ENCODE data around the gene GNB4.

Gene GNB4

DNA sequence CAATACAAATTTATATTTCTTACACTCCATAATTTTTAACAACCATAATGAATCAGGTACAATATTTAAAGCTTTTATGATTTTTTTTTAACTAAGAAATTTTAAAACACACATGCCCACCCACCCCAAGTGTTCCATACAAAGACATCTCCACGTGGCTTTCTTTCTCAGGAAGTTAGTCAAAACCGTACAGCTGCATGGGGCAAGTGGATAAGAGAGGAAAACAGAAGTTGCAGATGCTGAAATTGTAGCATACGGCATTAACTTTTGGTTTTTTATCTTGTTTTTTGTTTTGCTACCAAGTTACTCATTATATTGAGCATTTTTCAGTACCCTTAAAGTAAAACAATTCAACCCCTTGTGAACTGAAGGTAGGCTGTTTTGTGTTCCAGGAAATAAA, 14.8 kb downstream of the GNB4 start:
- Histone ChIP-seq H3K27me3 (ENCODE audit: control insufficient read depth, insufficient read depth, low read length) (no peaks in the 10 kb centered on the region), H3K9me3 (ENCODE audit: control insufficient read depth, low read depth, low read length) (no peaks in the 10 kb centered on the region), H3K36me3 (ENCODE audit: control insufficient read depth, low read depth, low read length) (no peaks in the 10 kb centered on the region), H3K27ac (ENCODE audit: low read length) (no peak overlapping the region), H3K4me1 (ENCODE audit: control insufficient read depth, low read depth, low read length) (peaks cover 14% of the 10 kb centered on the region), H3K4me3 (ENCODE audit: low read length) (no peak overlapping the region), H3K9ac (ENCODE audit: low read length) (no peak overlapping the region)

- H3K27ac ChIP-seq (ENCODE audit: low read length): no peak overlapping the region
Measured at GRCh38 chr3:179432451-179432850, 18.8 kb downstream of the GNB4 start.

GRCh38 chr3:179432021-179432420, 19.2 kb downstream of the GNB4 start:
- H3K4me1 ChIP-seq (ENCODE audit: control insufficient read depth, low read depth, low read length): no peaks in the 10 kb centered on the region
- H3K36me3 ChIP-seq (ENCODE audit: control insufficient read depth, low read depth, low read length): no peaks in the 10 kb centered on the region
- H3K27me3 ChIP-seq (ENCODE audit: control insufficient read depth, insufficient read depth, low read length): no peaks in the 10 kb centered on the region
- no peak overlapping the region for H3K9ac ChIP-seq (ENCODE audit: low read length)
- no peaks in the 10 kb centered on the region for H3K9me3 ChIP-seq (ENCODE audit: control insufficient read depth, low read depth, low read length)
- no peak overlapping the region for H3K27ac ChIP-seq (ENCODE audit: low read length)
- H3K4me3 ChIP-seq (ENCODE audit: low read length): no peak overlapping the region

More at GRCh38 chr3:179432451-179432850, 18.8 kb downstream of the GNB4 start:
- Histone ChIP-seq H3K27me3 (ENCODE audit: control insufficient read depth, insufficient read depth, low read length) (no peaks in the 10 kb centered on the region), H3K36me3 (ENCODE audit: control insufficient read depth, low read depth, low read length) (no peaks in the 10 kb centered on the region), H3K9ac (ENCODE audit: low read length) (no peak overlapping the region), H3K4me1 (ENCODE audit: control insufficient read depth, low read depth, low read length) (no peaks in the 10 kb centered on the region), H3K4me3 (ENCODE audit: low read length) (no peak overlapping the region), H3K9me3 (ENCODE audit: control insufficient read depth, low read depth, low read length) (no peaks in the 10 kb centered on the region)

DNA sequence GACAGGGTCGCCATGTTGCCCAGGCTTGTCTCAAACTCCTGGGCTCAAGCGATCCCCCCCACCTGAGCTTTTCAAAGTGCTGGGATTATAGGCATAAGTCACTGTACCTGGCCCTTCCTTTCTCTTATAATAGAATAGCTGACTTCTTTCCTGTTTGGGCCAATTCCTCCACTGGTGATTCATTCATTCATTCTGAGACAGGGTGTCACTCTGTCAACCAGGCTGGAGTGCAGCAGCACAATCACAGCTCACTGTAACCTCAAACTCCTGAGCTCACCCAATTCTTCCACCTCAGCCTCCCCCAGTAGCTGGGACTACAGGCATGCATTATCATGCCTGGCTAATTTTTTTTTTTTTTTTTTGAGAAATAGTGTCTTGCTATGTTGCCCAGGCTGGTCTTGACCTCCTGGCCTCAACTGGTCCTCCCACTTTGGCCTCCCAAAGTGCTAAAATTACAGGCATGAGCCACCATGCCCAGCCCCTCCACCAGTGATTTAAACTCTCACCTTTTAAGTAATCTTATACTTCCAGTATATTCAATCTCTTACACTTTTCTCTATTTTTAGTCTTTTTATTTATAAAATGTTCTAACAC, 20.9 kb downstream of the GNB4 start:
- H3K4me3 ChIP-seq (ENCODE audit: low read length): no peak overlapping the region
- no peaks in the 10 kb centered on the region for H3K9me3 ChIP-seq (ENCODE audit: control insufficient read depth, low read depth, low read length)
- H3K27me3 ChIP-seq (ENCODE audit: control insufficient read depth, insufficient read depth, low read length): no peaks in the 10 kb centered on the region
- H3K27ac ChIP-seq (ENCODE audit: low read length): no peak overlapping the region
- H3K9ac ChIP-seq (ENCODE audit: low read length): no peak overlapping the region
- no peaks in the 10 kb centered on the region for H3K36me3 ChIP-seq (ENCODE audit: control insufficient read depth, low read depth, low read length)
- no peaks in the 10 kb centered on the region for H3K4me1 ChIP-seq (ENCODE audit: control insufficient read depth, low read depth, low read length)

DNA sequence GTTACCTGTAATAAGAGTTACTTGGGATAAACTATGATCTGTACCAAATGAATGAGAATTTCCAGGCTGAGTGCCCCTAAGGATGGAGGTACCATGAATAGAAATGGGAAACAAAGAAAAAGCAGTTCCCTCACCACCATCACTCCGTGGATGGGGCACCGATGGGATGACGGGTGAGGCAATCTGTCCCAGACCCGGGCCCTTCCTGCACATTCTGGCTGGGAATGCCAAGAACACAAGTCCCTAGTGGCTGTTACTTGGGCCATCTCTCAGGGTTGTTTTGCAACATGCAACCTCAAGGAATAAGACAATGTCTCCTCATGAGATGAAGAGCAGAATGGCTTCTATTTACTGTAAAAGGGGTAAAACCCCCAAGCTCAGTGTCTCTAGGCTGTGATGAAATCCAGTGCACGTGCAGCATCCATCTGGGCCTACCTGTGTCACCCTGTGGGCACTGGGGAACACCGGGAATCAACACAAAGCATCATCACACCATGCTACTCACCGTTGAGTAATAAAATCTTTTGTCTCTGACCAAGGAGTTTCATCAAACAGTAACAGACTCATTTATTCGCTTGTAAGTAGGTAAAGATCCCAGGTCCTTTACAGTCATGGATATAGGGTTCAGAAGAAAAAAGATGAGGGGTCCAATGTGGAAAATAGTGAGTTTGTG, 22.3 kb downstream of the GNB4 start:
- H3K27me3 ChIP-seq (ENCODE audit: control insufficient read depth, insufficient read depth, low read length): no peaks in the 10 kb centered on the region
- H3K9ac ChIP-seq (ENCODE audit: low read length): no peak overlapping the region
- no peak overlapping the region for H3K27ac ChIP-seq (ENCODE audit: low read length)
- no peak overlapping the region for H3K4me3 ChIP-seq (ENCODE audit: low read length)
- no peaks in the 10 kb centered on the region for H3K9me3 ChIP-seq (ENCODE audit: control insufficient read depth, low read depth, low read length)
- H3K36me3 ChIP-seq (ENCODE audit: control insufficient read depth, low read depth, low read length): no peaks in the 10 kb centered on the region
- no peaks in the 10 kb centered on the region for H3K4me1 ChIP-seq (ENCODE audit: control insufficient read depth, low read depth, low read length)

- Histone ChIP-seq H3K4me3 (ENCODE audit: low read length) (no peak overlapping the region), H3K27me3 (ENCODE audit: control insufficient read depth, insufficient read depth, low read length) (no peaks in the 10 kb centered on the region), H3K36me3 (ENCODE audit: control insufficient read depth, low read depth, low read length) (no peaks in the 10 kb centered on the region), H3K27ac (ENCODE audit: low read length) (no peak overlapping the region), H3K9ac (ENCODE audit: low read length) (no peak overlapping the region), H3K4me1 (ENCODE audit: control insufficient read depth, low read depth, low read length) (no peaks in the 10 kb centered on the region), H3K9me3 (ENCODE audit: control insufficient read depth, low read depth, low read length) (no peaks in the 10 kb centered on the region)
Measured at GRCh38 chr3:179425075-179425474, 26.2 kb downstream of the GNB4 start.

- Histone ChIP-seq H3K27me3 (ENCODE audit: control insufficient read depth, insufficient read depth, low read length) (no peaks in the 10 kb centered on the region), H3K36me3 (ENCODE audit: control insufficient read depth, low read depth, low read length) (peaks cover 3% of the 10 kb centered on the region), H3K9me3 (ENCODE audit: control insufficient read depth, low read depth, low read length) (no peaks in the 10 kb centered on the region), H3K4me1 (ENCODE audit: control insufficient read depth, low read depth, low read length) (no peaks in the 10 kb centered on the region), H3K9ac (ENCODE audit: low read length) (no peak overlapping the region), H3K4me3 (ENCODE audit: low read length) (no peak overlapping the region), H3K27ac (ENCODE audit: low read length) (no peak overlapping the region)
Measured at GRCh38 chr3:179421500-179421899, 29.8 kb downstream of the GNB4 start.

GRCh38 chr3:179418610-179419009, 32.7 kb downstream of the GNB4 start:
- Histone ChIP-seq H3K9me3 (ENCODE audit: control insufficient read depth, low read depth, low read length) (no peaks in the 10 kb centered on the region), H3K9ac (ENCODE audit: low read length) (no peak overlapping the region), H3K36me3 (ENCODE audit: control insufficient read depth, low read depth, low read length) (peaks cover 3% of the 10 kb centered on the region), H3K27me3 (ENCODE audit: control insufficient read depth, insufficient read depth, low read length) (no peaks in the 10 kb centered on the region), H3K4me1 (ENCODE audit: control insufficient read depth, low read depth, low read length) (no peaks in the 10 kb centered on the region), H3K27ac (ENCODE audit: low read length) (no peak overlapping the region), H3K4me3 (ENCODE audit: low read length) (no peak overlapping the region)

- Histone ChIP-seq H3K9ac (ENCODE audit: low read length) (no peak overlapping the region), H3K36me3 (ENCODE audit: control insufficient read depth, low read depth, low read length) (peaks cover 3% of the 10 kb centered on the region), H3K27ac (ENCODE audit: low read length) (no peak overlapping the region), H3K4me1 (ENCODE audit: control insufficient read depth, low read depth, low read length) (no peaks in the 10 kb centered on the region), H3K4me3 (ENCODE audit: low read length) (no peak overlapping the region), H3K27me3 (ENCODE audit: control insufficient read depth, insufficient read depth, low read length) (no peaks in the 10 kb centered on the region), H3K9me3 (ENCODE audit: control insufficient read depth, low read depth, low read length) (no peaks in the 10 kb centered on the region)
Measured at GRCh38 chr3:179416681-179417080, 34.6 kb downstream of the GNB4 start.

DNA sequence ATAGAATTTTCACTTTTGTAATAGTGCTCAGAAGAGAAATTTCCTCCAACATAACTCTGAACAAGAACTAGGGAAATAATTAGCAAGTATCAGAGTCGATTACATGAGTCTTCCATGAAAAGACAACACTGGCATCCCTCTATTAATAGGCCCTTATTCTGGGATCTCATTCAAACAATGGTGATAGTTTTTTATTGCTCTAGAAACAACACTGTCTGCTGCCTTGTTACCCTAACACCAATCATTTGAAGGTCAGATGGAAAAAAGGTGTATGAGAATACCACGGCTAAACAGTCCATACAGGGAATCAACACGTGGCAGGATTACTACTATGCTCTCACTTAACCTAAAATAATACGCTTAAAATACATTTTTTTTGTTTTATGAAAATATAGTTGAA, 35.9 kb downstream of the GNB4 start:
- Histone ChIP-seq H3K27ac (ENCODE audit: low read length) (no peak overlapping the region), H3K36me3 (ENCODE audit: control insufficient read depth, low read depth, low read length) (peaks cover 3% of the 10 kb centered on the region)

DNA sequence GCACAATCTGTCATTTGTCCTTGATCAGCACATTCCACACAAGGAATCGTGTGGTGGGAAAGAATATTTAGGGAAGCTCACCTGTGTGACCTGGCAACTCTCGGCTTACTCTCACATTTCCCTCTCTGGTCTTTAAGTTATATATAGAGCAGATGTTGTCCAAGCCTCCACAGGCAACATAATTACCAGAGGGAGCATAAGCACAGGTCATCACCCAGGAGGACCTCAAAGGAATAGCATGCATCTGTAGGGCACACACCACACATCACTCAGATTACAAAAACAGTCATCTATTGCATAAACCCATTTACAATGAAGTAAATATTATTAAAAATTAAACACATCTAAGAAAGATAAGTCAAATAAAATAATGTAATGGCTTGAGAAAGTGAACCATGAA, 36.5 kb downstream of the GNB4 start:
- H3K9me3 ChIP-seq (ENCODE audit: control insufficient read depth, low read depth, low read length): no peaks in the 10 kb centered on the region
- H3K9ac ChIP-seq (ENCODE audit: low read length): no peak overlapping the region
- H3K4me1 ChIP-seq (ENCODE audit: control insufficient read depth, low read depth, low read length): peaks cover 4% of the 10 kb centered on the region
- H3K27ac ChIP-seq (ENCODE audit: low read length): no peak overlapping the region
- H3K4me3 ChIP-seq (ENCODE audit: low read length): no peak overlapping the region
- H3K27me3 ChIP-seq (ENCODE audit: control insufficient read depth, insufficient read depth, low read length): no peaks in the 10 kb centered on the region
- H3K36me3 ChIP-seq (ENCODE audit: control insufficient read depth, low read depth, low read length): peaks cover 3% of the 10 kb centered on the region

More for the DNA sequence above, 35.9 kb downstream of the GNB4 start:
- H3K9me3 ChIP-seq (ENCODE audit: control insufficient read depth, low read depth, low read length): no peaks in the 10 kb centered on the region
- H3K4me3 ChIP-seq (ENCODE audit: low read length): no peak overlapping the region
- peaks cover 2% of the 10 kb centered on the region for H3K4me1 ChIP-seq (ENCODE audit: control insufficient read depth, low read depth, low read length)
- no peak overlapping the region for H3K9ac ChIP-seq (ENCODE audit: low read length)
- H3K27me3 ChIP-seq (ENCODE audit: control insufficient read depth, insufficient read depth, low read length): no peaks in the 10 kb centered on the region

DNA sequence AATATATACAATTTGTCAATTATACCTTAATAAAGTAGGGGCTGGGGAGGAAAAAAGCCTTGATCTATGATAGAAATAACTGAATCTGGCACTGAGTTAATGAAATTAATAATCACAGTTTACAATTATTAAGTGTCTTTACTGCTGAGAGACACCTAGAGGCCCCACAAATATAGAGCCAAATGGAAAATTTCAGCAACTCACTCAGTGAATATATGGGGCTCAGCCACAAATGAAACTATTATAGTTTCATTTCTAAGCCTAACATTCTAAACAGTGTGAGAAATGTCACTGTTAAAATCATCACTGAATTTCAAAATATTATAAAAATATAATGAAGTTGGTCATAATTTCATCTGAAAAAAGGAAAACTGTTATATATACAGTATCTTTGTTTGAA, 40.3 kb downstream of the GNB4 start:
- Histone ChIP-seq H3K36me3 (ENCODE audit: control insufficient read depth, low read depth, low read length) (no peaks in the 10 kb centered on the region), H3K27ac (ENCODE audit: low read length) (no peak overlapping the region), H3K4me1 (ENCODE audit: control insufficient read depth, low read depth, low read length) (peaks cover 4% of the 10 kb centered on the region), H3K9me3 (ENCODE audit: control insufficient read depth, low read depth, low read length) (no peaks in the 10 kb centered on the region), H3K4me3 (ENCODE audit: low read length) (no peak overlapping the region), H3K27me3 (ENCODE audit: control insufficient read depth, insufficient read depth, low read length) (no peaks in the 10 kb centered on the region), H3K9ac (ENCODE audit: low read length) (no peak overlapping the region)
